Measurements from ENCODE around the gene DPP6.
"Not testable (repeated sequence)": the region's sequence is repeated elsewhere in the genome, so short reads cannot be mapped to it uniquely, and the experiment has no call there.

GRCh38 chr7:154145922-154146706 lies 93.9 kb downstream of the DPP6 start:
- TF ChIP-seq CTCF, POLR2A, POLR2AphosphoS5 (IDR thresholded peaks at IDR 0.05): not testable (repeated sequence)

All from transverse colon (tissue), 4 donors.